ENCODE results near the gene C3orf70. TPM values are rescaled to one million over a fixed set of nuclear protein-coding genes. Genes with fewer than 3 reads are reported as not detected.

The C3orf70 gene
- total RNA-seq, 2 donors from 2014 or later = 0.04 TPM; not detected in 1

- H3K4me1 Mint-ChIP-seq = no peaks in the 10 kb centered on the region
- H3K27ac Mint-ChIP-seq = no peak overlapping the region
- H3K27me3 Mint-ChIP-seq = peaks cover 3% of the 10 kb centered on the region
- no peak overlapping the region for H3K4me3 Mint-ChIP-seq
- H3K9me3 Mint-ChIP-seq = no peaks in the 10 kb centered on the region
- no peaks in the 10 kb centered on the region for H3K36me3 Mint-ChIP-seq (ENCODE audit: low read depth)
- no peak for ATAC-seq (replicated peaks)
These were observed 68.0 kb downstream of the C3orf70 start for GRCh38 chr3:185084901-185085300.

- no peaks in the 10 kb centered on the region for H3K4me1 Mint-ChIP-seq
- no peaks in the 10 kb centered on the region for H3K9me3 Mint-ChIP-seq
- ATAC-seq (replicated peaks) = no peak
- peaks cover 3% of the 10 kb centered on the region for H3K27me3 Mint-ChIP-seq
- no peak overlapping the region for H3K27ac Mint-ChIP-seq
- H3K4me3 Mint-ChIP-seq = no peak overlapping the region
- H3K36me3 Mint-ChIP-seq (ENCODE audit: low read depth) = no peaks in the 10 kb centered on the region
These were observed 68.5 kb downstream of the C3orf70 start for GRCh38 chr3:185084402-185084801.

GRCh38 chr3:185082829-185083228, 70.0 kb downstream of the C3orf70 start:
- Mint-ChIP-seq H3K9me3 (no peaks in the 10 kb centered on the region), H3K4me3 (no peak overlapping the region), H3K27ac (no peak overlapping the region), H3K4me1 (no peaks in the 10 kb centered on the region), H3K36me3 (ENCODE audit: low read depth) (no peaks in the 10 kb centered on the region), H3K27me3 (peaks cover 3% of the 10 kb centered on the region)
- ATAC-seq (replicated peaks) = no peak

GRCh38 chr3:185082149-185082548, 70.7 kb downstream of the C3orf70 start:
- Mint-ChIP-seq H3K9me3 (no peaks in the 10 kb centered on the region), H3K27ac (no peak overlapping the region), H3K36me3 (ENCODE audit: low read depth) (no peaks in the 10 kb centered on the region), H3K4me3 (no peak overlapping the region), H3K27me3 (peaks cover 3% of the 10 kb centered on the region), H3K4me1 (no peaks in the 10 kb centered on the region)
- no peak for ATAC-seq (replicated peaks)

GRCh38 chr3:185081521-185081920, 71.3 kb downstream of the C3orf70 start:
- H3K36me3 Mint-ChIP-seq (ENCODE audit: low read depth) = no peaks in the 10 kb centered on the region
- H3K9me3 Mint-ChIP-seq = no peaks in the 10 kb centered on the region

GRCh38 chr3:185079625-185080024, 73.2 kb downstream of the C3orf70 start:
- Mint-ChIP-seq H3K4me1 (no peaks in the 10 kb centered on the region), H3K27ac (no peak overlapping the region), H3K4me3 (no peak overlapping the region), H3K36me3 (ENCODE audit: low read depth) (no peaks in the 10 kb centered on the region), H3K27me3 (peaks cover 3% of the 10 kb centered on the region), H3K9me3 (no peaks in the 10 kb centered on the region)
- no peak for ATAC-seq (replicated peaks)

More at GRCh38 chr3:185081521-185081920, 71.3 kb downstream of the C3orf70 start:
- no peak for ATAC-seq (replicated peaks)
- no peak overlapping the region for H3K27ac Mint-ChIP-seq
- H3K4me1 Mint-ChIP-seq = no peaks in the 10 kb centered on the region
- H3K4me3 Mint-ChIP-seq = no peak overlapping the region
- peaks cover 3% of the 10 kb centered on the region for H3K27me3 Mint-ChIP-seq

GRCh38 chr3:185076219-185076618, 76.6 kb downstream of the C3orf70 start:
- ATAC-seq (replicated peaks) = no peak

GRCh38 chr3:185075547-185075946, 77.3 kb downstream of the C3orf70 start:
- Mint-ChIP-seq H3K36me3 (ENCODE audit: low read depth) (no peaks in the 10 kb centered on the region), H3K27me3 (peaks cover 3% of the 10 kb centered on the region), H3K4me3 (no peak overlapping the region), H3K9me3 (no peaks in the 10 kb centered on the region), H3K4me1 (no peaks in the 10 kb centered on the region), H3K27ac (no peak overlapping the region)
- no peak for ATAC-seq (replicated peaks)

More at GRCh38 chr3:185076219-185076618, 76.6 kb downstream of the C3orf70 start:
- Mint-ChIP-seq H3K27me3 (peaks cover 3% of the 10 kb centered on the region), H3K4me3 (no peak overlapping the region), H3K36me3 (ENCODE audit: low read depth) (no peaks in the 10 kb centered on the region), H3K4me1 (no peaks in the 10 kb centered on the region), H3K9me3 (no peaks in the 10 kb centered on the region), H3K27ac (no peak overlapping the region)

- H3K9me3 Mint-ChIP-seq = no peaks in the 10 kb centered on the region
- H3K4me1 Mint-ChIP-seq = no peaks in the 10 kb centered on the region
- no peak for ATAC-seq (replicated peaks)
- peaks cover 3% of the 10 kb centered on the region for H3K27me3 Mint-ChIP-seq
- no peak overlapping the region for H3K27ac Mint-ChIP-seq
- H3K4me3 Mint-ChIP-seq = no peak overlapping the region
- no peaks in the 10 kb centered on the region for H3K36me3 Mint-ChIP-seq (ENCODE audit: low read depth)
These were observed 81.5 kb downstream of the C3orf70 start for GRCh38 chr3:185071287-185071800.

GRCh38 chr3:185070491-185071286, 82.2 kb downstream of the C3orf70 start:
- no peaks in the 10 kb centered on the region for H3K4me1 Mint-ChIP-seq
- no peaks in the 10 kb centered on the region for H3K36me3 Mint-ChIP-seq (ENCODE audit: low read depth)
- ATAC-seq (replicated peaks) = no peak
- H3K27me3 Mint-ChIP-seq = peaks cover 3% of the 10 kb centered on the region
- no peak overlapping the region for H3K27ac Mint-ChIP-seq
- H3K4me3 Mint-ChIP-seq = no peak overlapping the region
- H3K9me3 Mint-ChIP-seq = no peaks in the 10 kb centered on the region

GRCh38 chr3:185069037-185070030, 83.5 kb downstream of the C3orf70 start:
- no peaks in the 10 kb centered on the region for H3K4me1 Mint-ChIP-seq
- no peak for ATAC-seq (replicated peaks)
- H3K27me3 Mint-ChIP-seq = no peaks in the 10 kb centered on the region
- no peak overlapping the region for H3K4me3 Mint-ChIP-seq
- no peak overlapping the region for H3K27ac Mint-ChIP-seq
- no peaks in the 10 kb centered on the region for H3K36me3 Mint-ChIP-seq (ENCODE audit: low read depth)
- H3K9me3 Mint-ChIP-seq = no peaks in the 10 kb centered on the region

GRCh38 chr3:185067173-185067572, 85.7 kb downstream of the C3orf70 start:
- Mint-ChIP-seq H3K36me3 (ENCODE audit: low read depth) (no peaks in the 10 kb centered on the region), H3K27me3 (no peaks in the 10 kb centered on the region), H3K4me1 (no peaks in the 10 kb centered on the region), H3K4me3 (no peak overlapping the region), H3K27ac (no peak overlapping the region), H3K9me3 (no peaks in the 10 kb centered on the region)
- no peak for ATAC-seq (replicated peaks)

GRCh38 chr3:185066251-185066650, 86.6 kb downstream of the C3orf70 start:
- no peaks in the 10 kb centered on the region for H3K9me3 Mint-ChIP-seq
- no peaks in the 10 kb centered on the region for H3K4me1 Mint-ChIP-seq
- no peak overlapping the region for H3K27ac Mint-ChIP-seq
- H3K36me3 Mint-ChIP-seq (ENCODE audit: low read depth) = no peaks in the 10 kb centered on the region
- no peak overlapping the region for H3K4me3 Mint-ChIP-seq
- no peak for ATAC-seq (replicated peaks)
- no peaks in the 10 kb centered on the region for H3K27me3 Mint-ChIP-seq

- no peak overlapping the region for H3K4me3 Mint-ChIP-seq
- H3K36me3 Mint-ChIP-seq (ENCODE audit: low read depth) = no peaks in the 10 kb centered on the region
- H3K27me3 Mint-ChIP-seq = no peaks in the 10 kb centered on the region
- ATAC-seq (replicated peaks) = no peak
- H3K27ac Mint-ChIP-seq = no peak overlapping the region
- H3K9me3 Mint-ChIP-seq = no peaks in the 10 kb centered on the region
- H3K4me1 Mint-ChIP-seq = no peaks in the 10 kb centered on the region
These were observed 87.8 kb downstream of the C3orf70 start for GRCh38 chr3:185065059-185065458.
